Mesenchymal stem cell (in vitro differentiated cells and primary cell): ENCODE measurements around the gene TSGA10.
"Not testable (repeated sequence)": the region's sequence is repeated elsewhere in the genome, so short reads cannot be mapped to it uniquely, and the experiment has no call there.

Experiments
- DNase-seq: peaks from one replicate; pipeline ENCODE4 v3.0.0-alpha.2; 2013
- H2AFZ ChIP-seq: one replicate; pipeline ENCODE4 v1.6.1; 2013; ENCODE audit warnings: low read depth, mild to moderate bottlenecking, control low read depth, inconsistent platforms, low read length, moderate library complexity
- H2AK5ac ChIP-seq: 2 replicates; pipeline ENCODE4 v1.6.1; 2013; ENCODE audit warnings: low read length, moderate library complexity, mild to moderate bottlenecking, inconsistent platforms; ENCODE audit not compliant: severe bottlenecking
- H2BK120ac ChIP-seq: one replicate; pipeline ENCODE4 v1.6.1; 2013; ENCODE audit warnings: low read depth, mild to moderate bottlenecking, inconsistent platforms, low read length, moderate library complexity
- H2BK12ac ChIP-seq, 2 experiments: one replicate each; pipeline ENCODE4 v1.6.1; 2013; ENCODE audit warnings: inconsistent platforms in 2 of 2, low read length in 2 of 2, mild to moderate bottlenecking in 2 of 2, moderate library complexity in 2 of 2, control low read depth in 1 of 2
- H2BK15ac ChIP-seq: one replicate; pipeline ENCODE4 v1.6.1; 2013; ENCODE audit warnings: mild to moderate bottlenecking, low read depth, inconsistent platforms; ENCODE audit not compliant: poor library complexity, severe bottlenecking
- H2BK5ac ChIP-seq: 2 replicates; pipeline ENCODE4 v1.6.1; 2013; ENCODE audit warnings: low read depth, mild to moderate bottlenecking, low read length, control low read depth, inconsistent platforms; ENCODE audit not compliant: poor library complexity, severe bottlenecking
- H3K14ac ChIP-seq, 2 experiments: one replicate each; pipeline ENCODE4 v1.6.1; 2013; ENCODE audit warnings: inconsistent platforms in 2 of 2, low read length in 2 of 2, control low read depth in 1 of 2, mild to moderate bottlenecking in 1 of 2, moderate library complexity in 1 of 2
- H3K18ac ChIP-seq, 2 experiments: one replicate each; pipeline ENCODE4 v1.6.1; 2013; ENCODE audit warnings: inconsistent platforms in 2 of 2, low read length in 2 of 2, control low read depth in 1 of 2, low read depth in 1 of 2, mild to moderate bottlenecking in 1 of 2
- H3K23ac ChIP-seq, 2 experiments: one replicate each; pipeline ENCODE4 v1.6.1; 2013; ENCODE audit warnings: inconsistent platforms in 2 of 2, low read length in 2 of 2, mild to moderate bottlenecking in 2 of 2, moderate library complexity in 2 of 2, control low read depth in 1 of 2
- H3K27ac ChIP-seq: 2 replicates; pipeline ENCODE4 v1.5.1; 2013; ENCODE audit warnings: mild to moderate bottlenecking, moderate library complexity, low read length, control low read depth, inconsistent platforms; ENCODE audit not compliant: poor library complexity, severe bottlenecking
- H3K27me3 ChIP-seq, 2 experiments: 2 replicates each; pipeline versions ENCODE4 v1.6.1 to v1.7.0; 2013; ENCODE audit warnings: low read length in 2 of 2, mild to moderate bottlenecking in 2 of 2, moderate library complexity in 2 of 2, control low read depth in 1 of 2, inconsistent platforms in 1 of 2; ENCODE audit not compliant: control insufficient read depth in 1 of 2, insufficient read depth in 1 of 2
- H3K36me3 ChIP-seq, 2 experiments: 2 replicates each; pipeline versions ENCODE4 v1.6.1 to v1.7.0; 2013; ENCODE audit warnings: low read length in 2 of 2, control low read depth in 1 of 2, inconsistent platforms in 1 of 2, low read depth in 1 of 2, mild to moderate bottlenecking in 1 of 2; ENCODE audit not compliant: insufficient read depth in 2 of 2, control insufficient read depth in 1 of 2
- H3K4ac ChIP-seq, 2 experiments: one replicate each; pipeline ENCODE4 v1.6.1; 2013; ENCODE audit warnings: inconsistent platforms in 2 of 2, low read length in 2 of 2, mild to moderate bottlenecking in 2 of 2, moderate library complexity in 2 of 2, control low read depth in 1 of 2, low read depth in 1 of 2
- H3K4me1 ChIP-seq: 2 replicates; pipeline ENCODE4 v1.6.1; 2013; ENCODE audit warnings: low read depth, low read length, control low read depth; ENCODE audit not compliant: control insufficient read depth, insufficient read depth
- H3K4me2 ChIP-seq: 2 replicates; pipeline ENCODE4 v1.6.1; 2013; ENCODE audit warnings: low read length, mild to moderate bottlenecking, inconsistent platforms; ENCODE audit not compliant: poor library complexity, severe bottlenecking
- H3K4me3 ChIP-seq, 2 experiments: 2 replicates each; pipeline versions ENCODE4 v1.5.1 to v1.7.0; 2013; ENCODE audit warnings: low read length in 2 of 2, mild to moderate bottlenecking in 2 of 2, control low read depth in 1 of 2, low read depth in 1 of 2; ENCODE audit not compliant: insufficient read depth in 1 of 2
- H3K79me1 ChIP-seq: replicated peaks from 2 replicates; pipeline ENCODE4 v1.6.1; 2013; ENCODE audit warnings: mild to moderate bottlenecking, control low read depth, low read length, inconsistent platforms; ENCODE audit not compliant: poor library complexity, severe bottlenecking
- H3K9ac ChIP-seq: 2 replicates; pipeline ENCODE4 v1.7.0; 2013; ENCODE audit warnings: mild to moderate bottlenecking, low read length, moderate library complexity
- H3K9me3 ChIP-seq: 2 replicates; pipeline ENCODE4 v1.7.0; 2013; ENCODE audit warnings: mild to moderate bottlenecking, low read length; ENCODE audit not compliant: control insufficient read depth
- H4K8ac ChIP-seq: one replicate; pipeline ENCODE4 v1.6.1; 2013; ENCODE audit warnings: inconsistent platforms, mild to moderate bottlenecking, low read length, moderate library complexity
- H4K91ac ChIP-seq: one replicate; pipeline ENCODE4 v1.6.1; 2013; ENCODE audit warnings: mild to moderate bottlenecking, low read length, inconsistent platforms
- WGBS: methylation state at CpG from one replicate; pipeline ENCODE4 v1.1.7; 2013; ENCODE audit warnings: mixed read lengths; 5-methylcytosine and 5-hydroxymethylcytosine counted together

TSGA10 gene

GRCh38 chr2:99198103-99198841 is 43.5 kb upstream of the TSGA10 start:
- H3K9ac ChIP-seq: no peak overlapping the region
- H3K9me3 ChIP-seq: no peaks in the 10 kb centered on the region
- 95% methylated on average over 6 of the region's 6 CpGs for WGBS
- no peak overlapping the region for H3K4ac ChIP-seq
- no peak overlapping the region for H3K14ac ChIP-seq
- H2AK5ac ChIP-seq: no peak overlapping the region
- no peak overlapping the region for H2AFZ ChIP-seq
- no peak overlapping the region for H3K4me2 ChIP-seq
- H3K27me3 ChIP-seq: no peaks in the 10 kb centered on the region
- no peak overlapping the region for H2BK12ac ChIP-seq
- no peak overlapping the region for H4K91ac ChIP-seq
- H2BK15ac ChIP-seq: no peak overlapping the region
- H3K27ac ChIP-seq: no peak overlapping the region
- H3K23ac ChIP-seq: no peak overlapping the region
- DNase-seq: no peak
- H3K36me3 ChIP-seq: peaks cover 19 to 69% of the 10 kb centered on the region in 2 experiments
- H3K4me3 ChIP-seq: no peak overlapping the region
- H3K79me1 ChIP-seq: peaks cover 6% of the 10 kb centered on the region
- H3K4me1 ChIP-seq: no peaks in the 10 kb centered on the region
- no peak overlapping the region for H3K18ac ChIP-seq
- no peak overlapping the region for H2BK5ac ChIP-seq
- H2BK120ac ChIP-seq: no peak overlapping the region
- H4K8ac ChIP-seq: no peak overlapping the region

- H3K36me3 ChIP-seq: peaks cover 9 to 85% of the 10 kb centered on the region in 2 experiments
- not testable (repeated sequence) for H3K4me3 ChIP-seq, H3K4ac ChIP-seq, H3K4me2 ChIP-seq, H3K14ac ChIP-seq, H3K9ac ChIP-seq, H2BK15ac ChIP-seq, H4K8ac ChIP-seq, H2BK12ac ChIP-seq, H2BK120ac ChIP-seq, H4K91ac ChIP-seq, H3K9me3 ChIP-seq, H2BK5ac ChIP-seq, H2AFZ ChIP-seq, H3K27ac ChIP-seq, H2AK5ac ChIP-seq, DNase-seq, H3K23ac ChIP-seq, H3K27me3 ChIP-seq, H3K4me1 ChIP-seq, H3K18ac ChIP-seq
- WGBS: 95% methylated on average over 4 of the region's 4 CpGs
- H3K79me1 ChIP-seq: peaks cover 14% of the 10 kb centered on the region
Measured at GRCh38 chr2:99192364-99192763, 37.6 kb upstream of the TSGA10 start.

GRCh38 chr2:99190548-99190947 is 35.8 kb upstream of the TSGA10 start:
- Histone ChIP-seq H2BK5ac (no peak overlapping the region), H2BK15ac (no peak overlapping the region), H3K79me1 (peaks cover 19% of the 10 kb centered on the region), H4K91ac (no peak overlapping the region), H3K9me3 (no peaks in the 10 kb centered on the region), H3K18ac (no peak overlapping the region), H4K8ac (no peak overlapping the region), H3K4me1 (no peaks in the 10 kb centered on the region), H3K14ac (no peak overlapping the region), H3K4me3 (no peak overlapping the region), H3K27ac (no peak overlapping the region), H3K4ac (no peak overlapping the region), H3K9ac (no peak overlapping the region), H3K36me3 (peaks cover 0 to 72% of the 10 kb centered on the region in 2 experiments), H2BK12ac (no peak overlapping the region), H3K23ac (no peak overlapping the region), H3K27me3 (no peaks in the 10 kb centered on the region), H3K4me2 (no peak overlapping the region), H2AK5ac (no peak overlapping the region), H2AFZ (no peak overlapping the region), H2BK120ac (no peak overlapping the region)
- DNase-seq: no peak
- WGBS: 77% methylated on average over 1 of the region's 1 CpG

DNA sequence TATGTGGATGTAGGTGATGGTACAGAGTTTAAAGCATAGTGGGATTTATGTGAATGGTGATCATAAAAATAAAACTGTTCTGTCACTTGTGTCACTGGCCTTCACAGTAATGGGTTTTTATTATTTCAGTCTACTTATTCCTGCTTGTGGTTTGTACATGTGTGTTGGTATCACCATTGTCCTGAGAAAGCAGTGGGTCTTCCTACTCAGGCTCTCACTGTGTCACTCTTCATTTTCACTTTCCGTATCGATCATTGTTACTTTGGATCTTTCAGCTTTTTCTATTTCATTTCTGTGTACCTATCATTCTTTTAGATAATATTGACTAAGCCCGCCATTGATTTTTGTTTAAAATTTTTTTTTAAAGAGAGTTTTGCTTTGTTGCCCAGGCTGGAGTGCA is 33.6 kb upstream of the TSGA10 start:
- peaks cover 20% of the 10 kb centered on the region for H3K79me1 ChIP-seq
- H2BK5ac ChIP-seq: no peak overlapping the region
- H3K9me3 ChIP-seq: no peaks in the 10 kb centered on the region
- no peak overlapping the region for H3K4ac ChIP-seq
- H2BK12ac ChIP-seq: no peak overlapping the region
- H3K14ac ChIP-seq: no peak overlapping the region
- H3K4me3 ChIP-seq: no peak overlapping the region
- peaks cover 0 to 53% of the 10 kb centered on the region in 2 experiments for H3K36me3 ChIP-seq
- no peak overlapping the region for H4K8ac ChIP-seq
- no peak overlapping the region for H2AK5ac ChIP-seq
- H3K9ac ChIP-seq: no peak overlapping the region
- H2BK15ac ChIP-seq: no peak overlapping the region
- H2AFZ ChIP-seq: no peak overlapping the region
- H2BK120ac ChIP-seq: no peak overlapping the region
- no peak overlapping the region for H3K4me2 ChIP-seq
- no peaks in the 10 kb centered on the region for H3K27me3 ChIP-seq
- H3K23ac ChIP-seq: no peak overlapping the region
- no peak overlapping the region for H3K18ac ChIP-seq
- no peak overlapping the region for H3K27ac ChIP-seq
- WGBS: 100% methylated on average over 1 of the region's 3 CpGs
- peaks cover 1% of the 10 kb centered on the region for H3K4me1 ChIP-seq
- no peak overlapping the region for H4K91ac ChIP-seq
- no peak for DNase-seq
